Heart left ventricle (tissue), 16 donors: ENCODE results near the gene PRIMPOL. TPM values are rescaled to one million over a fixed set of nuclear protein-coding genes. Genes with fewer than 3 reads are reported as not detected.

Experiments
- ATAC-seq, 4 donors: fragments of 200-7000 bp; cut with Tn5 transposase; one replicate each; pipeline ENCODE4 v1.9.1; 2020 to 2022; ENCODE audit warnings: moderate library complexity in 4 of 4, mild to moderate bottlenecking in 3 of 4, moderate number of reproducible peaks in 1 of 4
- DNase-seq, 5 donors: peaks; one replicate each; pipeline ENCODE4 v3.0.0-alpha.2; 2020
- H3K27ac ChIP-seq, 12 donors: fragments of 200-600 bp; sonication (generic) in 4 of 12; one replicate each; pipeline versions ENCODE4 v1.5.0 to v1.8.0; 2016 to 2022; ENCODE audit warnings: mild to moderate bottlenecking in 2 of 12
- H3K27me3 ChIP-seq, 9 donors: fragments of 200-600 bp; sonication (generic) in 2 of 9; one replicate each; pipeline versions ENCODE4 v1.5.1 to v1.8.0; 2016 to 2022; ENCODE audit warnings: mild to moderate bottlenecking in 3 of 9
- H3K36me3 ChIP-seq, 9 donors: fragments of 200-600 bp; sonication (generic) in 2 of 9; one replicate each; pipeline versions ENCODE4 v1.5.0 to v1.8.0; 2018 to 2022; ENCODE audit warnings: mild to moderate bottlenecking in 2 of 9
- H3K4me1 ChIP-seq, 12 donors: fragments of 200-600 bp; sonication (generic) in 4 of 12; one replicate each; pipeline versions ENCODE4 v1.5.0 to v1.8.0; 2016 to 2022; ENCODE audit warnings: mild to moderate bottlenecking in 3 of 12
- H3K4me3 ChIP-seq, 12 donors: fragments of 200-600 bp; sonication (generic) in 4 of 12; one replicate each; pipeline versions ENCODE4 v1.5.0 to v1.8.0; 2017 to 2022; ENCODE audit warnings: mild to moderate bottlenecking in 9 of 12, moderate library complexity in 4 of 12
- H3K9me3 ChIP-seq, 12 donors: fragments of 200-600 bp; sonication (generic) in 4 of 12; one replicate each; pipeline versions ENCODE4 v1.5.0 to v1.8.0; 2016 to 2022; ENCODE audit warnings: mild to moderate bottlenecking in 1 of 12
- POLR2A ChIP-seq, 2 donors: fragments of 450-650 bp; IDR thresholded peaks; one replicate each; pipeline ENCODE4 v1.6.1; 2017; ENCODE audit warnings: antibody characterized with exemption in 2 of 2, mild to moderate bottlenecking in 2 of 2, moderate library complexity in 2 of 2
- WGBS, 4 donors: extraction: QIAGEN DNeasy Blood & Tissue Kit in 2 of 4; methylation state at CpG; one replicate each; pipeline versions ENCODE4 v1.1.5 to v1.1.7; 2013 to 2018; 5-methylcytosine and 5-hydroxymethylcytosine counted together
- intact Hi-C, 10 donors: fragments of 100-400 bp; cut with DNase I; formaldehyde crosslinking; loops; one replicate each; pipeline versions ENCODE4 v1.11.1 to v1.14.2; 2022
- polyA plus RNA-seq, 2 donors: library from polyadenylated mRNA; stranded (reverse); fragments of 200-250 nt; gene quantifications; one replicate each; pipeline ENCODE4 v1.2.3, GENCODE V29; 2013
- total RNA-seq, 9 donors: library from RNA; depleted of rRNA in 2 of 9; stranded (reverse); fragments of >200 nt in 2 of 9; fragmentation: NEBNext Ultra II Directional in 3 of 9; extraction: Animal tissue kit (Norgen Biotek cat#: 25700) in 3 of 9; gene quantifications; one replicate each; pipeline versions ENCODE4 v1.1.0 to v1.2.4, GENCODE V29; 2016 to 2023
- TF ChIP-seq, protein P1 (sequence below), 12 donors: fragments of 200-600 bp; sonication (generic) in 4 of 12; IDR thresholded peaks; one replicate each; pipeline versions ENCODE4 v1.5.0 to v1.8.0; 2018 to 2022; ENCODE audit warnings: antibody characterized with exemption in 12 of 12, mild to moderate bottlenecking in 5 of 12
- donor health status: ischemic (EF 13 %, LVEDD 7.1; RV severe dilation, severe dysfunction).
- donor health status: healthy with polysubstance abuse.
- donor health status: DM: no; HTN: yes; CAD: no.
- donor health status: DM: no; HTN: no; CAD: no.
- donor health status: ischemic (EF 25% LVEDD 6.9; RV normal size, moderate dysfunction).
- donor health status: ischemic (EF 25% LVEDD 5.7; RV mildly dilated, moderate dysfunction).
- donor health status: healthy.
- donor health status: DM: yes; HTN: yes; CAD: no.
- donor health status: ischemic (EF 35%, LVEDD 5.7; RV mildly dilated, moderate dysfunction).
- donor health status: nonischemic (EF 11% LVEDD 7.7; RV severe dilation, severe dysfunction).
- donor health status: DM: yes; HTN: yes; CAD: no.
- donor health status: PGD.
- donor health status: ischemic (EF 29% LVEDD 5.4; RV normal size, mild dysfunction).
- donor health status: nonischemic (EF 23%, LVEDD 6.1; RV moderate dilation, normal function).

PRIMPOL gene
- total and polyA plus RNA-seq, 11 donors = 5.2 to 24.8 (median 10.6) TPM

DNA sequence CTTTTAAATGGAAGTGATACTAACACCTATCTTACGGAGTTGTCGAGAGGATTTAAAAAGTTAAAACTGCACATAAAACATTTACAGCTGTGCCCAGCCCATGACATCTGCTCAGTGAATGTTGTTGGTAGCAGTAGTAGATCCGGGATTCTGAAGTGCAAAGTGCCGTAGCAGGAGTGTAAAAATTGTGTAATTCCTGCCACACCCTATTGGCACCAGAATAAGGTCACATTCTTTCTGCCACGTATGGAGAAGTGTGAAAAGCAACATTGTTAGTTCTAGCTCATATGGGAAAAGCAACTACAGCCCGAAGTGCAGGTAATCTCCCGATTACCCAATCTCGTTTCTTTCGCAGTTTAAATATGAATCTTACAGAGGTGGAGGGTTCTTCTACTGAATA is 31.2 kb downstream of the PRIMPOL start:
- intact Hi-C loops = no loop called here
- no peak overlapping the region for H3K27ac ChIP-seq
- H3K27me3 ChIP-seq = no peaks in the 10 kb centered on the region
- H3K4me1 ChIP-seq = peaks cover 0 to 24% (median 0%) of the 10 kb centered on the region in 12 donors
- 73 to 85% (median 76%) methylated on average over 9 of the region's 9 CpGs for WGBS, 4 donors
- H3K4me3 ChIP-seq = no peak overlapping the region
- no peaks in the 10 kb centered on the region for H3K9me3 ChIP-seq
- DNase-seq = no peak
- peak in 2 of 4 donors; percentile 22 to 27 for ATAC-seq
- peaks cover 0 to 43% (median 3%) of the 10 kb centered on the region in 9 donors for H3K36me3 ChIP-seq
- TF ChIP-seq POLR2A (IDR thresholded peaks at IDR 0.05) = no peak
- TF ChIP-seq, protein P1, sequence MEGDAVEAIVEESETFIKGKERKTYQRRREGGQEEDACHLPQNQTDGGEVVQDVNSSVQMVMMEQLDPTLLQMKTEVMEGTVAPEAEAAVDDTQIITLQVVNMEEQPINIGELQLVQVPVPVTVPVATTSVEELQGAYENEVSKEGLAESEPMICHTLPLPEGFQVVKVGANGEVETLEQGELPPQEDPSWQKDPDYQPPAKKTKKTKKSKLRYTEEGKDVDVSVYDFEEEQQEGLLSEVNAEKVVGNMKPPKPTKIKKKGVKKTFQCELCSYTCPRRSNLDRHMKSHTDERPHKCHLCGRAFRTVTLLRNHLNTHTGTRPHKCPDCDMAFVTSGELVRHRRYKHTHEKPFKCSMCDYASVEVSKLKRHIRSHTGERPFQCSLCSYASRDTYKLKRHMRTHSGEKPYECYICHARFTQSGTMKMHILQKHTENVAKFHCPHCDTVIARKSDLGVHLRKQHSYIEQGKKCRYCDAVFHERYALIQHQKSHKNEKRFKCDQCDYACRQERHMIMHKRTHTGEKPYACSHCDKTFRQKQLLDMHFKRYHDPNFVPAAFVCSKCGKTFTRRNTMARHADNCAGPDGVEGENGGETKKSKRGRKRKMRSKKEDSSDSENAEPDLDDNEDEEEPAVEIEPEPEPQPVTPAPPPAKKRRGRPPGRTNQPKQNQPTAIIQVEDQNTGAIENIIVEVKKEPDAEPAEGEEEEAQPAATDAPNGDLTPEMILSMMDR (IDR thresholded peaks at IDR 0.05) = no peak

DNA sequence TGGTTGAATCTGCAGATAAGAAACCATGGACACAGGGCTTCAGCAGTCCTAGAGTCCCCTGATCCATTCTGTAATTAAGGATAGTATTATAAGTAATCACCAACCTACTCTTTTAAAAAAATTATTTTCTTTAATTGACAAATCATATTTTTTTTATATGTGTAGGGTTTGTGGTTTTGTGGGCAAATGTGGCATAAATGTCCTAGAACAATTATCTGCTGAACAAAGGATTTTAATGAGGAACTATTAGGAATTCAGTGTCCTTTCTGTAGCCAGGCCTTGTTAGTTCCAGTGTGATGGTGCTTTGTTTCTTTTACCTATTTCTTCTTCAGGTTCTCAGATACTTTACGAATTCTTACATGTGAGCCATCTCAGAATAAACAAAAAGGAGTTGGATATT is 32.4 kb downstream of the PRIMPOL start:
- intact Hi-C loops = no loop called here
- Histone ChIP-seq H3K4me1 (peaks cover 0 to 24% (median 0%) of the 10 kb centered on the region in 12 donors), H3K4me3 (no peak overlapping the region), H3K27me3 (no peaks in the 10 kb centered on the region), H3K36me3 (peaks cover 0 to 52% (median 3%) of the 10 kb centered on the region in 9 donors), H3K27ac (no peak overlapping the region), H3K9me3 (no peaks in the 10 kb centered on the region)
- WGBS, 4 donors = 93 to 100% (median 97%) methylated on average over 1 of the region's 1 CpG
- ATAC-seq (no peak), DNase-seq (no peak)
- TF ChIP-seq POLR2A (IDR thresholded peaks at IDR 0.05) = no peak
- TF ChIP-seq, protein P1 (IDR thresholded peaks at IDR 0.05) = no peak

DNA sequence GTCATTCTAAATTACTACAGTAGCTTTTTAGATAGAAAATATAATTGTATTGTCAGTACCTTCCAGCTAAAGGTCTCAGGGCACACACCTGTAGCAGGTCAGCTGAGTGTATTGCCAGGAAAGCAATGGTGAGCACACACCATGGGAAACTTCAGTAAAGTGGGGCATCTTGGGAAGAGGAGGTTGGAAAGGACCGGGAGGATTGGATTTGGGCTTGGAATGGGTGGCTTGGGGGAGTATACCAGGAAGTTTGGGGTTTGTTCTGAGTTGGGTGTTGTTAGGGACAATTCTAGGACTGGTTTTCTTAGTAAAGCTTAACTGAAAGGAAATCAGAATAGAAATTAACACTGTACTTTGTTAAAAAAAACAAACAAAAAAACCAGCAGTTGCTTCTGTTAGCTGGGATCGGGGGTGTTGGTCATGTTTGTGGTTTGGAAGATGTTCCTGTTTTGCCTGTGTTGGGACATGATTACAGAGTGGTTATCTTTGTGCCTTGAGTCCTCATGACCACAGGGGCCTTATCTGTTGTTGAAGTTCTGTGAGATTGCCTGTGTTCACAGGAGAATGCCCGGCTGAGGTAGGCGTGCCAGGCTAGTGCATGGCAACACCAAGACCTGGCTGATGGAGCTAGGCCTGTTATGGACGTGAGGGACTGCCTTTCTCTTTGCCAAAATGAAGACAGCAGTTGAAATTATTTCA is 35.1 kb downstream of the PRIMPOL start:
- peaks cover 0 to 33% (median 0%) of the 10 kb centered on the region in 12 donors for H3K4me1 ChIP-seq
- WGBS, 4 donors = 48 to 69% (median 63%) methylated on average over 5 of the region's 5 CpGs
- H3K4me3 ChIP-seq = no peak overlapping the region
- peak; percentile 26 to 66 (median 60) for ATAC-seq
- no peak for DNase-seq
- intact Hi-C loops = no loop called here
- peak overlapping the region in 1 of 12 donors; percentile 59 for H3K27ac ChIP-seq
- H3K36me3 ChIP-seq = peaks cover 0 to 57% (median 5%) of the 10 kb centered on the region in 9 donors
- no peaks in the 10 kb centered on the region for H3K27me3 ChIP-seq
- TF ChIP-seq POLR2A (IDR thresholded peaks at IDR 0.05) = no peak
- TF ChIP-seq, protein P1 (IDR thresholded peaks at IDR 0.05) = no peak
- H3K9me3 ChIP-seq = no peaks in the 10 kb centered on the region

DNA sequence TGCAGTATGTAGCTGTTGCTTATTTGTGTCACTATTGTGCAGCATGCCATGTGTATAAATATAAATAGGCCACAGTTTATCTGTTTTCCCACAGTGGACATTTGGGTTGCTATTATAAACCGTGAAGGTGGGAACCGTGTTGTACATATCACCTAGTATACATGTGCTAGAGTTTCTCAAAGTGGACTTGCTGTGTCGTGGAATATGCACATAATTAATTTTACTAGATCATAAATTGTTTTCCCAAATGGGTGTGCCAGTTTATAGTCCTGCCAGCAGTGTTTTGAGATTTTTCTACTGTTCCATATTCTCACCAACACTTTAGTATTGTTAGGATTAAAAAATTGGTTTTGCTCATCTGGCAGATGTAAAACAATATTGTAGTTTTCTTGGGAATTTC is 38.5 kb downstream of the PRIMPOL start:
- ATAC-seq = no peak
- Histone ChIP-seq H3K4me3 (no peak overlapping the region), H3K36me3 (peaks cover 0 to 52% (median 13%) of the 10 kb centered on the region in 9 donors), H3K4me1 (peaks cover 0 to 20% (median 0%) of the 10 kb centered on the region in 12 donors), H3K27ac (no peak overlapping the region), H3K27me3 (no peaks in the 10 kb centered on the region), H3K9me3 (no peaks in the 10 kb centered on the region)
- TF ChIP-seq, protein P1 (IDR thresholded peaks at IDR 0.05) = no peak
- TF ChIP-seq POLR2A (IDR thresholded peaks at IDR 0.05) = no peak
- intact Hi-C loops = no loop called here
- no peak for DNase-seq
- 40 to 49% (median 44%) methylated on average over 3 of the region's 3 CpGs for WGBS, 4 donors
